Epidermal melanocyte (primary cell): ENCODE measurements around the gene CCDC107.

Source experiments
- DNase-seq: peaks from one replicate; pipeline ENCODE4 v3.0.0; 2011; ENCODE audit warnings: low spot score; ENCODE audit not compliant: insufficient read length

The CCDC107 gene

GRCh38 chr9:35682520-35683315, 24.6 kb downstream of the CCDC107 start:
- no peak for DNase-seq

- DNase-seq = no peak
Observed at GRCh38 chr9:35683323-35683722, 25.2 kb downstream of the CCDC107 start.

GRCh38 chr9:35684921-35685320, 26.8 kb downstream of the CCDC107 start:
- no peak for DNase-seq

- DNase-seq = no peak
Observed at GRCh38 chr9:35685506-35685905, 27.4 kb downstream of the CCDC107 start.

- DNase-seq = no peak
Observed at GRCh38 chr9:35686222-35687203, 28.4 kb downstream of the CCDC107 start.

- no peak for DNase-seq
Observed at GRCh38 chr9:35687306-35687705, 29.2 kb downstream of the CCDC107 start.

- no peak for DNase-seq
Observed at GRCh38 chr9:35687972-35688557, 30.0 kb downstream of the CCDC107 start.

- no peak for DNase-seq
Observed at GRCh38 chr9:35688558-35689541, 30.8 kb downstream of the CCDC107 start.

GRCh38 chr9:35689542-35690293, 31.6 kb downstream of the CCDC107 start, which contains the start of gene TPM2:
TSS of gene TPM2 (minus strand) at chr9:35689925. CDS start at chr9:35689817, 108 bp downstream.
- DNase-seq = no peak

GRCh38 chr9:35690294-35690613, 32.2 kb downstream of the CCDC107 start:
- no peak for DNase-seq

GRCh38 chr9:35690614-35691333, 32.7 kb downstream of the CCDC107 start:
- DNase-seq = peak; percentile 65

GRCh38 chr9:35691334-35691650, 33.2 kb downstream of the CCDC107 start:
- DNase-seq = no peak

- no peak for DNase-seq
Observed at GRCh38 chr9:35691757-35692301, 33.7 kb downstream of the CCDC107 start.

- no peak for DNase-seq
Observed at GRCh38 chr9:35695943-35696401, 37.9 kb downstream of the CCDC107 start.

- peak; percentile 34 for DNase-seq
Observed at GRCh38 chr9:35696520-35697215, 38.6 kb downstream of the CCDC107 start.

GRCh38 chr9:35697486-35697885, 39.4 kb downstream of the CCDC107 start:
- no peak for DNase-seq

GRCh38 chr9:35698231-35698630, 40.1 kb downstream of the CCDC107 start:
- no peak for DNase-seq

- no peak for DNase-seq
Observed at GRCh38 chr9:35700031-35700430, 41.9 kb downstream of the CCDC107 start.
